SH-SY5Y (cell line): ENCODE results near the gene KDM4B.
A peak's percentile ranks its signal among the peaks of the same experiment; 100 is the strongest.

Experiments used
- GATA2 ChIP-seq: IDR thresholded peaks from 2 replicates; pipeline ENCODE4 v1.6.1; 2011; ENCODE audit warnings: mild to moderate bottlenecking, low read depth, low read length
- GATA3 ChIP-seq: IDR thresholded peaks from 2 replicates; pipeline ENCODE4 v1.6.1; 2011; ENCODE audit warnings: low read depth, mild to moderate bottlenecking, low read length, moderate library complexity

DNA sequence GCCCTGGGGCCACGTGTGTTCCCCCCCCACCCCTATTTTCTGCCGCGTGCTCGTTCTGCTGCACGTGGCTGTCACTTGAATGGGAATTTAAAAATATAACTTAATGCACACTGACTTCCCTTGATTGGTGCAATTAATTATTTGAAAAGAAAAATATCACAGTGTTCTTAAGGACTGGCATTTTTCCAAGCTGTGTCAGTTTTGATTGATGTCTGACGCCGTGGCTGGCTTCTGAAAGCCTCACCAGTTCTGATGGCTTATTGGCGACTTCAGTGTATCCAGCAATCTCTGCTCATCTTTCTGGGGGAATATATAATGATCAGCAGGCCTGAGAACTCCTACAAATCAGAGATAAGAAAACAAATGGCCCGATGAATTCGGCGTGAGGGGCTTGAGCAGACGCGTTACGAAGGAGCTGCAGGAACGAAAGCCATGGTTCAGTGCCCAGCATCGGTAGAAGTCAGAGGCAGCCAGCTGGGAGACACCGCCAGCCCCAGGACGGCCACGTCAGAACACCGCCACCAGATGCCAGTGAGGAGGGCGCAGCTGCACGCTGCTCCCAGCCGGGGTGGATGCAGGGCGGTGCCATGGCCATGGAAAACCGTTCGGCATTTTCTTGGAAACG, 111.2 kb downstream of the KDM4B start:
- TF ChIP-seq GATA2, result peak; percentile 97
- TF ChIP-seq GATA3, result no peak; the same call in 1 of the 2 replicates
